SH-SY5Y (cell line): ENCODE results near the gene TNIK.

Experiments
- GATA2 ChIP-seq: IDR thresholded peaks from 2 replicates; pipeline ENCODE4 v1.6.1; 2011; ENCODE audit warnings: mild to moderate bottlenecking, low read depth, low read length
- GATA3 ChIP-seq: IDR thresholded peaks from 2 replicates; pipeline ENCODE4 v1.6.1; 2011; ENCODE audit warnings: low read depth, mild to moderate bottlenecking, low read length, moderate library complexity

TNIK gene

GRCh38 chr3:171417813-171418212, 42.4 kb downstream of the TNIK start:
- no peak for TF ChIP-seq GATA3
- no peak for TF ChIP-seq GATA2

GRCh38 chr3:171417137-171417536, 43.1 kb downstream of the TNIK start:
- TF ChIP-seq GATA2 (no peak), GATA3 (no peak)

GRCh38 chr3:171416666-171417065, 43.5 kb downstream of the TNIK start:
- TF ChIP-seq GATA3 (no peak), GATA2 (no peak)

GRCh38 chr3:171416061-171416460, 44.1 kb downstream of the TNIK start:
- TF ChIP-seq GATA2 (no peak), GATA3 (no peak)

GRCh38 chr3:171415070-171415469, 45.1 kb downstream of the TNIK start:
- TF ChIP-seq GATA2, result no peak
- TF ChIP-seq GATA3, result no peak

GRCh38 chr3:171412473-171412872, 47.7 kb downstream of the TNIK start:
- TF ChIP-seq GATA3 (no peak), GATA2 (no peak)

- no peak for TF ChIP-seq GATA2
- no peak for TF ChIP-seq GATA3
These were observed 48.2 kb downstream of the TNIK start for GRCh38 chr3:171412054-171412453.

- TF ChIP-seq GATA3 (no peak), GATA2 (no peak)
These were observed 50.0 kb downstream of the TNIK start for GRCh38 chr3:171410186-171410585.

GRCh38 chr3:171407759-171408158, 52.4 kb downstream of the TNIK start:
- TF ChIP-seq GATA3, result no peak
- no peak for TF ChIP-seq GATA2

- TF ChIP-seq GATA3, result no peak
- TF ChIP-seq GATA2, result no peak
These were observed 55.7 kb downstream of the TNIK start for GRCh38 chr3:171404376-171404967.

- TF ChIP-seq GATA2 (no peak), GATA3 (no peak)
These were observed 57.9 kb downstream of the TNIK start for GRCh38 chr3:171402281-171402680.

GRCh38 chr3:171401432-171401831, 58.8 kb downstream of the TNIK start:
- TF ChIP-seq GATA3, result no peak
- TF ChIP-seq GATA2, result no peak

- TF ChIP-seq GATA3 (no peak), GATA2 (no peak)
These were observed 60.4 kb downstream of the TNIK start for GRCh38 chr3:171399842-171400241.

- TF ChIP-seq GATA2 (no peak), GATA3 (no peak)
These were observed 61.9 kb downstream of the TNIK start for GRCh38 chr3:171398343-171398742.

- TF ChIP-seq GATA3 (no peak), GATA2 (no peak)
These were observed 63.1 kb downstream of the TNIK start for GRCh38 chr3:171397089-171397488.

- TF ChIP-seq GATA2 (no peak), GATA3 (no peak)
These were observed 64.2 kb downstream of the TNIK start for GRCh38 chr3:171396048-171396447.
